Stimulated activated CD8-positive, alpha-beta memory T cell treated with anti-CD3 and anti-CD28 coated beads, Interleukin-7, amount 100 ng/mL, for 24 hours (primary cell): ENCODE data around the gene SURF4.
"Not testable (repeated sequence)": the region's sequence is repeated elsewhere in the genome, so short reads cannot be mapped to it uniquely, and the experiment has no call there.

ENCODE experiments used
- DNase-seq: peaks from one replicate; pipeline ENCODE4 v3.0.0-alpha.2; 2020; ENCODE audit warnings: low read depth

SURF4 gene

GRCh38 chr9:133333566-133333965 lies 42.3 kb downstream of the SURF4 start:
- no peak for DNase-seq

DNA sequence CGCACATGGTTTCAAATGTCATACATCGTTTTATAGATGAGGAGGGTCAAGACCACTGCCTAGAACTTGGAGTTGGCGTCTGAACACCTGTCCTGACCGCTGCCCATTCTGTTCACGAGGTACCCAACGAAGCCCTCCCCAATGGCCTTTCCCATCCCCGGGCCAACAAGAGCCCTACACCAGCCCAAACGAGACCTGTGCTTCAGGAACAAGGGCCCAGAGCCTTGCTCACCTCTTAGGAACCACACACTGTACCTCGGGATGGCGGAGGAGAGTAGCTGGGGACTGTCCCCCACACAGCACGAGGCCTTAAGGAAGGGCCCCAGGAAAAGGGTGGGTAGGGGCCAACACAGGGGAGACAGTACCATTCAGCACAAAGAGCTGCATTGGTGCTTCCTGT lies 42.8 kb downstream of the SURF4 start:
- DNase-seq: no peak

GRCh38 chr9:133332381-133332730 lies 43.5 kb downstream of the SURF4 start:
- DNase-seq: no peak

- no peak for DNase-seq
Measured at GRCh38 chr9:133331641-133332380, 44.0 kb downstream of the SURF4 start.

DNA sequence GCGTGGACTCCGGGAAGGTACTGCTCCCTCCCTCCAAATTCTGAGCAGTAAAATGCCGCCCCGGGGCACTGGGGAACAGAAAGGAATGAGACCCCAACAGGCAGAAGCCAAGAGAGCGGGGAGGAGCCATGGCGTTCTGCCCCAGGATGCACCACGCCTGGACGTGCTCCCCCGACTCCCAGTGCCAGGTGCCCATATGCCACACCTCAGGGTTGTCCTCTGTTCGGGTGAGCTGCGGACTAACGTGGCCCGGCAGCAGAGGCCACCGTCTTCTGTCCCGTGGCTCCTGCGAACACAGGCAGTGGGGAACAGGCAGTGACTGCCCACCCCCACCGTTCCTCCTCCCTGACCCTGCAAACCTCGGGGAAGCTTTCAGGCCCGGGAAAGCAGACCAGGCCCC lies 44.6 kb downstream of the SURF4 start:
- DNase-seq: no peak

DNA sequence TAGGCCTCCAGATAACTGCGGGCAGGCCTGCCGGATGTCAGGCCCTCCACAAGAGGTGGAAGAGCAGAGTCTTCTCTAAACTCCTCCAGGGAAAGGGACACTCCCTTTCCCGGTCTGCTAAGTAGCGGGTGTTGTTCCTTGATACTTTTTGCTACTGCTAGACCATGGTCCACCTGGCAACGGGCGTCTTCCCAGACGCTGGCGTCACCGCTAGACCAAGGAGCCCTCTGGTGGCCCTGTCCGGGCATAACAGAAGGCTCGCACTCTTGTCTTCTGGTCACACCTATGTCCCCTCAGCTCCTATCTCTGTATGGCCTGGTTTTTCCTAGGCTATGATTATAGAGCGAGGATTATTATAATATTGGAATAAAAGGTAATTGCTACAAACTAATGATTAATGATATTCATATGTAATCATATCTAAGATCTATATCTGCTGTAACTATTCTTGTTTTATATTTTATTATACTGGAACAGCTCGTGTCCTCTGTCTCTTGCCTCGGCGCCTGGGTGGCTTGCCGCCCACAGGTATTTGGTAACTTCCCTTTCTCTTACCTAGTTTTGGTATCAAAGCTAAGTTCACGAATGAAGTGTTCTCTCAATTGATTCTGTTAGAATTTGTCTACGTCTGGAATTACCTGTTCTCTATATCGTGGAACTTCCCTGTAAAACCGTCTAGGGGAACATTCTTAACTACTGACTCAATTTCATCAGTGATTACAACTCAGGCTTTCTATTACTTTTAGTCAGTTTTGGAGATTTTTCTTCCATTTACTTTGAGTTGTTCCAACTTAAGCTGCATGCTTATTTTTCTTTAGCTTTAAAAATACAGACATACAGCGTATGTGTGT lies 46.3 kb downstream of the SURF4 start:
- DNase-seq: not testable (repeated sequence)

DNA sequence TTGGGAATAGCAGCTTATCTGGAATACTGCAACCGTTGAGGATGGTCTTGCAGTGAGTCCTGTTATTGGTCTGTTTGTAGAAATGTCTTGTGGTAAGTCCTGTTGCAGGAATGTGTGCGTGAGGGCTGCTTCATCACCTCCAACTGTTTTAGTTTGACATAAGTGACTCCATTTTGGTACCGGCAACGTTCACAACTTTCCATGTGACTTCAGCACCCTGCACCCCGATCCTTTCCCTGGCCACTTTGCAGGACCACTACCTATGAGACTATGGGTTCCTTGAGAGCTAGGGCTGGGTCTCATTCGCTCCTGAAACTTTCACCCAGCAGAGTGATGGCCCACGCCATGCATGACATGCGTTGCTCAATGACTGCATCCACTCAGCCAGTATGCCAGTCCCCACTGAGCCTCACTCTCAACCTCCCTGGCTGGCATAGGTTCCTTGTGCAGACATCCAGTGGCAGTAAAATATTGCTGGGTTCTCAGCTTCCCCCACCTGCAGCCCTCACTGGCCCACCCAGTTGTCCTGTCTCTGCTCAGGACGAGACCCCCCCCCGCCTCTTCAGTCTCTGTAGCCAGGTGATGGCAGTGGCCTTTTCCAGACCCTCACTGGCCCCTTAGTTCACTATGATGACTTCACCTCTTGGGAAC lies 47.9 kb downstream of the SURF4 start:
- DNase-seq: no peak

GRCh38 chr9:133327021-133327420 lies 48.8 kb downstream of the SURF4 start:
- DNase-seq: not testable (repeated sequence)

GRCh38 chr9:133323991-133324703 lies 51.7 kb downstream of the SURF4 start:
- DNase-seq: no peak

- DNase-seq: no peak
Measured at GRCh38 chr9:133323211-133323610, 52.6 kb downstream of the SURF4 start.

DNA sequence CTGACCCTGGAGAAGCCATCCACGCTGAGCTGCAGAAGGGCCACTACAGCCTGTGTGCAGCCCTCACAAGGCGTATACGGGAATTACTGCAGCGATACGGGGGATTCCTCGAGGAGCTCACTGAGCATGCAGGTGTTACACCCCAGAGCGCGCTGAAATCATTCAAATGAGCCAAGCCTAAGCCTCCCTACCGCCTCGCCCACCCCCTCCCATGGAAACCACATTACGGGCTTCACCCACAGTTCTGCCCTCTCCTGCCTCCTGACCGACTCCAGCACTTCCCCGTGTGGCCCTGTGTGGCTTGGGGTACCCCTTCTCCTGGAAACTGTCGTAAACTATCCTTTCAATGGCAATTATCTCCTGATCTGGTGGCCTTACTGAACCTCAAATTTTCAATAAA lies 53.2 kb downstream of the SURF4 start:
- no peak for DNase-seq

DNA sequence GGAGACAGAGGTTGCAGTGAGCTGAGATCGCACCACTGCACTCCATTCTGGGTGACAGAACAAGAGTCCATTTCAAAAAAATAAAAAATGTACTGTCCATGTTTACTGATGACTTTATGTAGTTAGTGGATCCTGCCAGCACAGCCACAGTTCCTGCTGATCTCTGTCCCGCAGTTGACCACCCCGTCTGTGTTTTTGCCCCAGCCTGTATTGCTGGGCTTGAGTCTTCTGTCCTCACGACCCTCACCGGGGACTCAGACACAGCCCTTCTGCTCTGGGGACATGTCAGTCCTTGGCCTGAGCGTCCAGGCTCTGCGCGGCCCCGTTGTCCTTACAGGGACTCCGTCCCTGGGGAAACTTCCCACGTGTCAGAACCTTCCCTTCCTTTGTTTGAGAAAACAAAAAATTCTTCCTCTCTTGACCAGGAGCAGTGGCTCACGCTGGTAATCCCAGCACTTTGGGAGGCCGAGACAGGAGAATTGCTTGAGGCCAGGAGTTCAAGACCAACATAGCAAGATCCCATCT lies 54.4 kb downstream of the SURF4 start:
- no peak for DNase-seq

GRCh38 chr9:133320421-133320881 lies 55.4 kb downstream of the SURF4 start:
- no peak for DNase-seq

GRCh38 chr9:133317551-133317950 lies 58.3 kb downstream of the SURF4 start:
- not testable (repeated sequence) for DNase-seq

- DNase-seq: no peak
Measured at GRCh38 chr9:133315997-133316396, 59.9 kb downstream of the SURF4 start.
